GM12872 (cell line): Measurements from ENCODE around the gene HOXB6.

Experiments
- CTCF ChIP-seq: IDR thresholded peaks from 3 replicates; pipeline ENCODE4 v1.5.1; 2011; ENCODE audit warnings: low read depth, mild to moderate bottlenecking, low read length, moderate library complexity; ENCODE audit not compliant: insufficient read depth

The HOXB6 gene

GRCh38 chr17:48563867-48564187, 41.0 kb downstream of the HOXB6 start:
- no peak for TF ChIP-seq CTCF

- TF ChIP-seq CTCF = no peak
Observed at GRCh38 chr17:48563385-48563838, 41.4 kb downstream of the HOXB6 start.

GRCh38 chr17:48562934-48563333, 41.9 kb downstream of the HOXB6 start:
- TF ChIP-seq CTCF = no peak

- TF ChIP-seq CTCF = peak; percentile 61
Observed at GRCh38 chr17:48561884-48562810, 42.6 kb downstream of the HOXB6 start.

- no peak for TF ChIP-seq CTCF
Observed at GRCh38 chr17:48559840-48560817, 44.7 kb downstream of the HOXB6 start.

GRCh38 chr17:48559122-48559839, 45.5 kb downstream of the HOXB6 start:
- no peak for TF ChIP-seq CTCF

GRCh38 chr17:48558831-48559121, 46.0 kb downstream of the HOXB6 start:
- TF ChIP-seq CTCF = no peak
